Endothelial cell (in vitro differentiated cells): ENCODE measurements around the gene APOM. TPM values are rescaled to one million over a fixed set of nuclear protein-coding genes. Genes with fewer than 3 reads are reported as not detected.
A peak's percentile ranks its signal among the peaks of the same experiment; 100 is the strongest.

ENCODE experiments used
- DNase-seq: peaks from one replicate; pipeline ENCODE4 v3.0.0; 2021; ENCODE audit warnings: low spot score
- H3K27ac Mint-ChIP-seq: one replicate; pipeline ENCODE4 v1.8.0; 2021; ENCODE audit warnings: mixed read lengths, inconsistent platforms; ENCODE audit not compliant: unreplicated experiment
- H3K27me3 Mint-ChIP-seq: one replicate; pipeline ENCODE4 v1.8.0; 2021; ENCODE audit warnings: mild to moderate bottlenecking, moderate library complexity, mixed read lengths, inconsistent platforms; ENCODE audit not compliant: unreplicated experiment
- H3K36me3 Mint-ChIP-seq: one replicate; pipeline ENCODE4 v1.8.0; 2021; ENCODE audit warnings: mild to moderate bottlenecking, low read depth, mixed read lengths, inconsistent platforms; ENCODE audit not compliant: unreplicated experiment
- H3K4me1 Mint-ChIP-seq: one replicate; pipeline ENCODE4 v1.8.0; 2021; ENCODE audit warnings: mild to moderate bottlenecking, mixed read lengths, inconsistent platforms; ENCODE audit not compliant: unreplicated experiment
- H3K4me3 Mint-ChIP-seq: one replicate; pipeline ENCODE4 v1.8.0; 2021; ENCODE audit warnings: mild to moderate bottlenecking, mixed read lengths, inconsistent platforms; ENCODE audit not compliant: unreplicated experiment
- H3K9me3 Mint-ChIP-seq: one replicate; pipeline ENCODE4 v1.8.0; 2021; ENCODE audit warnings: mixed read lengths, inconsistent platforms; ENCODE audit not compliant: unreplicated experiment
- CTCF ChIP-seq: fragments of 200-600 bp; sonication (generic); IDR thresholded peaks from one replicate; pipeline ENCODE4 v1.5.0; 2021; ENCODE audit warnings: antibody characterized with exemption; ENCODE audit not compliant: unreplicated experiment
- total RNA-seq: library from RNA; stranded (reverse); fragmentation: NEBNext Ultra II Directional; extraction: Animal tissue kit (Norgen Biotek cat#: 25700); gene quantifications from one replicate; pipeline ENCODE4 v1.2.1, GENCODE V29; 2021; ENCODE audit not compliant: unreplicated experiment

The APOM gene
- total RNA-seq, 1 donor from 2014 or later, result 0.92 TPM

- Mint-ChIP-seq H3K27me3 (peaks cover 8% of the 10 kb centered on the region), H3K27ac (peak overlapping the region; percentile 99), H3K4me1 (peaks cover 36% of the 10 kb centered on the region), H3K9me3 (no peaks in the 10 kb centered on the region), H3K36me3 (peaks cover 18% of the 10 kb centered on the region), H3K4me3 (peak overlapping the region; percentile 97)
- peak; percentile 82 for DNase-seq
- no peak for TF ChIP-seq CTCF
Observed at GRCh38 chr6:31619805-31620585, 35.7 kb upstream of the APOM start.

GRCh38 chr6:31620586-31621319 lies 34.9 kb upstream of the APOM start, which contains the start of gene PRRC2A:
TSS of gene PRRC2A (plus strand) at chr6:31620715. CDS start at chr6:31622790, 2,075 bp downstream.
- peak; percentile 84 for DNase-seq
- no peak for TF ChIP-seq CTCF
- Mint-ChIP-seq H3K9me3 (no peaks in the 10 kb centered on the region), H3K4me1 (peaks cover 30% of the 10 kb centered on the region), H3K4me3 (peak within 1 kb of the TSS; percentile 97), H3K36me3 (peaks cover 21% of the 10 kb centered on the region), H3K27ac (peak within 1 kb of the TSS; percentile 99), H3K27me3 (peaks cover 8% of the 10 kb centered on the region)

GRCh38 chr6:31621320-31621939 lies 34.3 kb upstream of the APOM start:
- peaks cover 23% of the 10 kb centered on the region for H3K4me1 Mint-ChIP-seq
- H3K36me3 Mint-ChIP-seq, result peaks cover 28% of the 10 kb centered on the region
- H3K27ac Mint-ChIP-seq, result peak overlapping the region; percentile 94
- H3K9me3 Mint-ChIP-seq, result no peaks in the 10 kb centered on the region
- TF ChIP-seq CTCF, result no peak
- peaks cover 8% of the 10 kb centered on the region for H3K27me3 Mint-ChIP-seq
- no peak for DNase-seq
- peak overlapping the region; percentile 96 for H3K4me3 Mint-ChIP-seq

GRCh38 chr6:31621991-31622390 lies 33.7 kb upstream of the APOM start:
- no peak for DNase-seq
- peaks cover 8% of the 10 kb centered on the region for H3K27me3 Mint-ChIP-seq
- H3K9me3 Mint-ChIP-seq, result no peaks in the 10 kb centered on the region
- peak overlapping the region; percentile 96 for H3K4me3 Mint-ChIP-seq
- no peak for TF ChIP-seq CTCF
- peak overlapping the region; percentile 94 for H3K27ac Mint-ChIP-seq
- peaks cover 20% of the 10 kb centered on the region for H3K4me1 Mint-ChIP-seq
- H3K36me3 Mint-ChIP-seq, result peaks cover 31% of the 10 kb centered on the region
